ENCODE data around the gene MARCHF9. TPM values are rescaled to one million over a fixed set of nuclear protein-coding genes. Genes with fewer than 3 reads are reported as not detected.

MARCHF9 gene
- total RNA-seq, 4 donors from 2014 or later, result 10.6 to 16.6 (median 12.8) TPM

- 0 to 1% methylated on average over 28 to 29 of the region's 29 CpGs for WGBS, 2 donors
- TF ChIP-seq CTCF (IDR thresholded peaks at IDR 0.05) (no peak), POLR2A (IDR thresholded peaks at IDR 0.05) (no peak)
- peak; percentile 97 to 99 for DNase-seq (ENCODE audit: low spot score in 2 of 2)
- H3K4me3 ChIP-seq (ENCODE audit: low read depth, poor library complexity, severe bottlenecking), result peak within 1 kb of the TSS; percentile 74
- intact Hi-C loops (cut with DNase I; ENCODE audit: low total_unique reads), result no loop called here
These were observed 10.0 kb upstream of the MARCHF9 start, which contains the start of gene TSPAN31 for GRCh38 chr12:57744777-57745484. Gene TSPAN31, plus strand, starts transcription at chr12:57745039. Its CDS starts 116 bp downstream, at chr12:57745155.

DNA sequence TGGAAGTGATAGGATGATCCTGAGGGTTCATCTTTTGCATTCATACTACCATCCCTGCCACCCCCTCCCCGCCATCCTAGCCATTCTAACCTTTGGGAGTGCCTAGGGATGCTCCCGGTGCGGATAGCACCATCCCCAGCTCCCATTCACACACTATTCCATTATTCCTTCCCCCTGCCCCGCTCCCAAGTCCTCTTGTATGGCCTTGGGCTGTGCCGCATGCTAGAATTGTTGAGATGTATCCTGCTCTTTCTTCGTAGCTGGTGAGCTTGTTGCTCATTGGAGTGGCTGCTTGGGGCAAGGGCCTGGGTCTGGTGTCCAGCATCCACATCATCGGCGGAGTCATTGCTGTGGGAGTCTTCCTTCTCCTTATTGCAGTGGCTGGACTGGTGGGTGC, 9.4 kb upstream of the MARCHF9 start:
- intact Hi-C loops (cut with DNase I; ENCODE audit: low total_unique reads), result no loop called here
- TF ChIP-seq CTCF (IDR thresholded peaks at IDR 0.05), result no peak
- TF ChIP-seq POLR2A (IDR thresholded peaks at IDR 0.05), result no peak
- DNase-seq (ENCODE audit: low spot score in 2 of 2), result peak in 1 of 2 donors; percentile 83
- peak overlapping the region; percentile 74 for H3K4me3 ChIP-seq (ENCODE audit: low read depth, poor library complexity, severe bottlenecking)
- whole genome bisulfite sequencing, 2 donors, result 36 to 39% methylated on average over 8 of the region's 8 CpGs

GRCh38 chr12:57746025-57746424, 8.9 kb upstream of the MARCHF9 start:
- WGBS, 2 donors, result 72 to 73% methylated on average over 3 of the region's 3 CpGs
- H3K4me3 ChIP-seq (ENCODE audit: low read depth, poor library complexity, severe bottlenecking), result no peak overlapping the region
- no peak for DNase-seq (ENCODE audit: low spot score in 2 of 2)
- intact Hi-C loops (cut with DNase I; ENCODE audit: low total_unique reads), result no loop called here
- TF ChIP-seq CTCF (IDR thresholded peaks at IDR 0.05), result no peak
- TF ChIP-seq POLR2A (IDR thresholded peaks at IDR 0.05), result no peak

GRCh38 chr12:57749061-57749460, 5.8 kb upstream of the MARCHF9 start:
- DNase-seq (ENCODE audit: low spot score in 2 of 2), result peak in 1 of 2 donors; percentile 85
- WGBS, 2 donors, result 91 to 93% methylated on average over 5 of the region's 5 CpGs

DNA sequence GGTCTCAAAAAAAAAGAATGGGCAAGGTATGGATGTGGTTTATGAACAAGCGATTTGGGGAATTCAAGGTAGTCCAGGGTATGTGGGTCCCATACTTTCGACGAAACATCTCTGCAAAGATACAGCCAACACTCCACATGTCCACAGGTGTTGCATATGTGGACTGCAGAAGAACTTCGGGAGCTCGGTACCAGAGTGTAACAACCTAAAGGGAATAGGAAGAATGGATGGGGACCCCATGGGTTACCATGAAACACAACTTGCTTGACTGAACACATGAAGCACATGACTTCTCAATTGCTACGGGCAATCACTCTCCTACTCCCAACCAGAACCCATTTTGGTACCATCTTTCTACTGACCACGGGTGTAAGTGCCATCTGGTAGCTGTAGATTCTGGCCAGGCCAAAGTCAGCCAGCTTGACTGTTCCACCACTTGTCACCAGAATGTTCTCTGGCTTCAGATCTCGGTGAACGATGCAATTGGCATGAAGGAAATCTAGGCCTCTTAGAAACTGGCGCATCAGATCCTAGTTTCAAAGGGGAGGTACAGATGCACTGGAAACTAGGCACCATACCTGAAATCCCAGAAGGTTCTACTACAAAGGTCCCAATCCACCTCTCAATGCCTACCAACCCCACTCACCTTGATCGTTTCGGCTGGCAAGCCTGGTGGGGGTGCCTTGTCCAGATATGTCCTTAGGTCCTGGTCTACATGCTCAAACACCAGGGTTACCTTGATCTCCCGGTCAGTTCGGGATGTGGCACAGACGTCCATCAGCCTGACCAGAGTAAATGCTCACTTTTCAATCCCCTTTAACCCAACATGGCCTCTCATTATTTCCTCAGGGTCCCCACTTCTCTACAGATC, 4.1 kb upstream of the MARCHF9 start:
- intact Hi-C loops (cut with DNase I; ENCODE audit: low total_unique reads), result no loop called here
- TF ChIP-seq POLR2A (IDR thresholded peaks at IDR 0.05) (no peak), CTCF (IDR thresholded peaks at IDR 0.05) (no peak)
- WGBS, 2 donors, result 86 to 87% methylated on average over 15 of the region's 15 CpGs
- H3K4me3 ChIP-seq (ENCODE audit: low read depth, poor library complexity, severe bottlenecking), result peak overlapping the region; percentile 54
- DNase-seq (ENCODE audit: low spot score in 2 of 2), result peak in 1 of 2 donors; percentile 76

More at GRCh38 chr12:57749061-57749460, 5.8 kb upstream of the MARCHF9 start:
- intact Hi-C loops (cut with DNase I; ENCODE audit: low total_unique reads), result no loop called here
- TF ChIP-seq POLR2A (IDR thresholded peaks at IDR 0.05), result no peak
- TF ChIP-seq CTCF (IDR thresholded peaks at IDR 0.05), result no peak
- H3K4me3 ChIP-seq (ENCODE audit: low read depth, poor library complexity, severe bottlenecking), result no peak overlapping the region

All from lower leg skin (tissue), 4 donors.